GM21390 (cell line): ENCODE results near the gene PALM.

Source experiments
- ATAC-seq: cut with Tn5 transposase; IDR thresholded peaks from one replicate; pipeline ENCODE4 v1.9.1; 2021; ENCODE audit not compliant: unreplicated experiment

The PALM gene

GRCh38 chr19:750640-751423 lies 42.1 kb downstream of the PALM start, which contains the start of gene MISP:
Gene MISP (plus strand): TSS chr19:751112. CDS start chr19:756947, 5,835 bp downstream.
- ATAC-seq: no peak

GRCh38 chr19:751501-752341 lies 43.0 kb downstream of the PALM start:
- ATAC-seq: no peak

GRCh38 chr19:752652-753517 lies 44.1 kb downstream of the PALM start:
- ATAC-seq: no peak

DNA sequence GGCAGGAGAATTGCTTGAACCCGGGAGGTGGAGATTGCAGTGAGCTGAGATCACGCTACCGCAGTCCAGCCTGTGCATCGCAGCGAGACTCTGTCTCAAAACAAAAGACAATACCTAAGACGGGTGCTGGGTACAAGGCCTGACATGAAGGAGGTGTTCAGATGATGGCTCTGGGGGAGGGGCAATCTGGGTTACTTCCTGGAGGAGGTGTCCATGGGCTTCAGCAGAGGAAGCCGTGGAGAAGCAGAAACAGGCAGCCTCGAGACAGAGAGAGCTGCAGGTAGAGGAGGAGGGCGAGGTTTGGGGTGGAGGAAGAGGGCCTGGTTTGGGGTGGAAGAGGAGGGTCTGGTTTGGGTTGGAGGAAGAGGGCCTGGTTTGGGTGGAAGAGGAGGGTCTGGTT lies 45.8 kb downstream of the PALM start:
- ATAC-seq: no peak

DNA sequence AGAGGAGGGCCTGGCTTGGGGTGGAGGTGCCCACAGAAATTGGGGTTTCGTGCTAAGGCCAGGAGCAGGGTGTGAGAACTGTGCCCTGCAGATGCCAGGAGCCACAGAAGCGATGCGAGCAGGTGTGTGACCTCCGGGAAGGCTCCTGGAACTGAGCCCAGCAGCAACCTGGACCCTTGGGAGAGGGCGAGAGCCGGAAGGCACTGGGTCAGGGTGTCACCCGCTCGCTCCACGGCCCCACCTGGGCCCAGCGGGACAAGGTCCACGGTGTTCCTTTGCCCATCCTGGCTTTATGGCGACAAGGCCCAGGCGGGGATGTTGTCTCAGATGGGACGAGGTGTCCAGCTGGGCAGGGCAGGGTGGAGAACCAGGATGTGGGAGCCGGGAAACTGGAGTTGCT lies 46.3 kb downstream of the PALM start:
- no peak for ATAC-seq

DNA sequence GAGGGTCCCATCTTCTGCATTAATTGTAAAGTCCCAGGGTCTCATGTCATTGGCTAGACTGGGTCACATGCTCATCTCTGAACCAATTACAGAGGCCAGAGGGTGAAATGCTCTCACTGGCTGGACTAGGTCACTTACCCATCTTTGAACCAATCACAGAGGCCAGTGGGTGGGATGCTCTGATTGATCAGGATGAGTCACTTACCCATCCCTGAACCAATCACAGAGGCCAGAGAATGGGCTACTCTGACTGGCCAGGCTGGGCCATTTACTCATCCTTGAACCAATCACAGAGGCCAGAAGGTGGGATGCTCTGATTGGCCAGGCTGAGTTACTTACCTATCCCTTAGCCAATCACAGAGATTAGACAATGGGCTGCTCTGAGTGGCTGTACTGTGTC lies 47.5 kb downstream of the PALM start:
- no peak for ATAC-seq

DNA sequence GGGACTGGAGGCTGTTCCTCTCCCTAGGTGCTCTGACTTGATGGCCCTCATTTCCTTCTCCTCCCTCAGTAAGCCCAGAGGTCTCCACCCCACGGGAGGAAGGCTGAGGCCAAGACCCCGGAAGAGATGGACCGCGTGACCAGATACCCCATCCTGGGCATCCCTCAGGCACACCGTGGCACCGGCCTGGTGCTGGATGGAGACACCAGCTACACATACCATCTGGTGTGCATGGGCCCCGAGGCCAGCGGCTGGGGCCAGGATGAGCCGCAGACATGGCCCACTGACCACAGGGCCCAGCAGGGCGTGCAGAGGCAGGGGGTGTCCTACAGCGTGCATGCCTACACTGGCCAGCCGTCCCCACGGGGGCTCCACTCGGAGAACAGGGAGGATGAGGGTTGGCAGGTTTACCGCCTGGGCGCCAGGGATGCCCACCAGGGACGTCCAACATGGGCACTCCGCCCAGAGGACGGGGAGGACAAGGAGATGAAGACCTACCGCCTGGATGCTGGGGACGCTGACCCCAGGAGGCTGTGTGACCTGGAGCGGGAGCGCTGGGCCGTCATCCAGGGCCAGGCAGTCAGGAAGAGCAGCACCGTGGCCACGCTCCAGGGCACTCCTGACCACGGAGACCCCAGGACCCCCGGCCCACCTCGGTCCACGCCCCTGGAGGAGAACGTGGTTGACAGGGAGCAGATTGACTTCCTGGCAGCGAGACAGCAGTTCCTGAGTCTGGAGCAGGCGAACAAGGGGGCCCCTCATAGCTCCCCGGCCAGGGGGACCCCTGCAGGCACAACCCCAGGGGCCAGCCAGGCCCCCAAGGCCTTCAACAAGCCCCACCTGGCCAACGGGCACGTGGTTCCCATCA lies 48.3 kb downstream of the PALM start:
- ATAC-seq: no peak

DNA sequence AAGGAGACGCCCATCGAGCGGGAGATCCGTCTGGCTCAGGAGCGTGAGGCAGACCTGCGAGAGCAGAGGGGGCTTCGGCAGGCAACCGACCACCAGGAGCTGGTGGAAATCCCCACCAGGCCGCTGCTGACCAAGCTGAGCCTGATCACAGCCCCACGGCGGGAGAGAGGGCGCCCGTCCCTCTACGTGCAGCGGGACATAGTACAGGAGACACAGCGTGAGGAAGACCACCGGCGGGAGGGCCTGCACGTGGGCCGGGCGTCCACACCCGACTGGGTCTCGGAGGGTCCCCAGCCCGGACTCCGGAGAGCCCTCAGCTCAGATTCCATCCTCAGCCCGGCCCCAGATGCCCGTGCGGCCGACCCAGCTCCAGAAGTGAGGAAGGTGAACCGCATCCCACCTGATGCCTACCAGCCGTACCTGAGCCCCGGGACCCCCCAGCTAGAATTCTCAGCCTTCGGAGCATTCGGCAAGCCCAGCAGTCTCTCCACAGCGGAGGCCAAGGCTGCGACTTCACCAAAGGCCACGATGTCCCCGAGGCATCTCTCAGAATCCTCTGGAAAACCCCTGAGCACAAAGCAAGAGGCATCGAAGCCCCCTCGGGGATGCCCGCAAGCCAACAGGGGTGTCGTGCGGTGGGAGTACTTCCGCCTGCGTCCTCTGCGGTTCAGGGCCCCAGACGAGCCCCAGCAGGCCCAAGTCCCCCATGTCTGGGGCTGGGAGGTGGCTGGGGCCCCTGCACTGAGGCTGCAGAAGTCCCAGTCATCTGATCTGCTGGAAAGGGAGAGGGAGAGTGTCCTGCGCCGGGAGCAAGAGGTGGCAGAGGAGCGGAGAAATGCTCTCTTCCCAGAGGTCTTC lies 49.3 kb downstream of the PALM start:
- ATAC-seq: no peak

DNA sequence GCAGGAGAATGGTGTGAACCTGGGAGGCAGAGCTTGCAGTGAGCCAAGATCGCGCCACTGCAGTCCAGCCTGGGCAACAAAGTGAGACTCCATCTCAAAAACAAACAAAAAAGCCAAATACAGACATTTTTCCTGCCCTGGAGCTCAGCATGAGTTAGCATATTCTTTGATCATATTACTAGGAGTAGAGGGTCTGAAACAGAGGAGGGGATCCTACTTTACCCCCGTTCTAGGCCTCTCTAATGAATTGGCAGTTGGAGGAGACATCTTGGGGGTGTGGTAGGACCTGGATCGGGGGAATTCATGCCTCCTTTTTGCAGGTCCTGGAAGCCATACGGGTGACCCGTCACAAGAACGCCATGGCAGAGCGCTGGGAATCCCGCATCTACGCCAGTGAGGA lies 54.4 kb downstream of the PALM start:
- no peak for ATAC-seq

DNA sequence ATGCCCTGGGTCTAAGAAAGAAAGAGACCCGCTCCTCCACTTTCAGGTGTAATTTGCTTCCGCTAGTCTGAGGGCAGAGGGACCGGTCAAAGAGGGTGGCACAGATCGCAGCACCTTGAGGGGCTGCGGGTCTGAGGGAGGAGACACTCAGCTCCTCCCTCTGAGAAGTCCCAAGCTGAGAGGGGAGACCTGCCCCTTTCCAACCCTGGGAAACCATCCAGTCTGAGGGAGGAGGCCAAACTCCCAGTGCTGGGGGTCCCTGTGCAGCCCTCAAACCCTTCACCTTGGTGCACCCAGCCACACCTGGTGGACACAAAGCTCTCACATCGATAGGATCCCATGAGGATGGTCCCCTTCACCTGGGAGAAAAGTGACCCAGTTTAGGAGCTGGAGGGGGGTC lies 55.1 kb downstream of the PALM start:
- no peak for ATAC-seq

DNA sequence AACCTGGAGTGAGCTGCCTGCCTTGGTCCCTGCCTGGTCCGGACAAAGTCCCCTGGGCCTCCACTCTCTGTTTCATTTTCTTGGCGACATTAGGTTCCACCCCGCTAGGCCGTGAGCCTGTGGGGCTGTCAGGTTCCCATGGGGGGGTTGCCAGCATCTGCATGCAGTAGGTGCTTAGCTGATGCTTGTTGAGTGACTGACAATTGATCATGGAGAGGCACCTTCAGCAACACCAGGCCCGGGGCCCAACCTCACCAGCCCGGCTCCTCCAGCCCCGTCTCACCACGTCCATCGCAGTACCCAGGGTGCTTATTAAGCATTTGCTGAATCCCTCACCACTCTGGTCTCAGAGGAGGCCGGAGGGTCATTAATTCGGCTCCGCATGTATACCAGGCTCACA lies 55.6 kb downstream of the PALM start:
- ATAC-seq: no peak

GRCh38 chr19:765179-765738 lies 56.5 kb downstream of the PALM start:
- ATAC-seq: no peak

GRCh38 chr19:768424-768823 lies 59.7 kb downstream of the PALM start:
- ATAC-seq: no peak

GRCh38 chr19:769616-770015 lies 60.9 kb downstream of the PALM start:
- ATAC-seq: no peak

DNA sequence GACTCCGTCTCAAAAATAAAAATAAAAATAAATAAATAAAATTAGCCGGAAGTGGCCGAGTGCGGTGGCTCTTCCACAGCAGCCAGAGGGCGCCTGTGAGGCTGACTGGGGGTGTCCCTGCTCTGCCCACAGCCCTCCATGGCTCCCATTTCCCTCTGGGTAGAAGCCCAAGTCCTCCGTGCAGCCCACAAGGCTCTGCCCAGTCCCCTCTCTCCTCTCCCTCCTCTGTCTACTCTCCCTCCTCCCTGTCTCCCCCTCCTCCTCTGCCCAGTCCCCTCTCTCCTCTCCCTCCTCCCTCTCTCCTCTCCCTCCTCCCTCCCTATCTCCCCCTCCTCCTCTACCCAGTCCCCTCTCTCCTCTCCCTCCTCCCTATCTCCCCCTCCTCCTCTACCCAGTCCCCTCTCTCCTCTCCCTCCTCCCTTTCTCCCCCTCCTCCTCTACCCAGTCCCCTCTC lies 62.6 kb downstream of the PALM start:
- no peak for ATAC-seq

GRCh38 chr19:772063-772462 lies 63.3 kb downstream of the PALM start:
- no peak for ATAC-seq

DNA sequence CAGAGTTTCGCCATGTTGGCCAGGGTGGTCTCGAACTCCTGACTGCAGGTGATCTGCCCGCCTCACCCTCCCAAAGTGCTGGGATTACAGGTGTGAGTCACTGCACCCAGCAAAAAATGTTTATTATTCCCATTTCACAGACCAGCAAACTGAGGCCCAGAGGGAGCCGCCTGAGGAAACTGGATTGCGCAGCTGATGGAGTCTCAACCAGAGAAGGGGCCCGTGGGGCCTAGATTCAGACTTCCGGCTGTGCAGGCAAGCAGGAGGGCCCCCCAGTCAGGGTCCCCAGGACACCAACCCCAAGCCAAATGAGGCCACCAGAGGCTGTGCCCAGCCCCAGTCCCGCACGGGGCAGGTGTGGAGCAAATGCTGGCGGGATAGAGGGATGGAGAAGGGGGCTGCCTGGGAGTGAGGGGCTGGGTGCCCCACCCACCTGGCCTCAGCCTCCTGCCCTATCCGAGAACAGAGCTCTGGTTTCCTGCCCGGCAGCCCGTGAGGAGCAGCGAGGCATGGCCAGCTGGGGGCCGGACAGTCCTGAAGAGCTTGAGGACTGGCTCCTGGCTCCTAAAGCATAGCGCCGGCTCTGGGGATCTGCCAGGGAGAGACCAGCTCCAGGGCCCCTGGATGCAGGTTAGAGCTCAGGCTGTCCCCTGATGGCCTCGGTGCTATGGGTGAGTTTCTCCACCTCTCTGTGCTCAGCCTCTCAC lies 64.1 kb downstream of the PALM start:
- no peak for ATAC-seq

GRCh38 chr19:776549-776948 lies 67.8 kb downstream of the PALM start:
- no peak for ATAC-seq
